Smooth muscle cell (in vitro differentiated cells): Measurements from ENCODE around the gene DDO. TPM values are rescaled to one million over a fixed set of nuclear protein-coding genes. Genes with fewer than 3 reads are reported as not detected.
A peak's percentile ranks its signal among the peaks of the same experiment; 100 is the strongest.

Experiments
- DNase-seq: peaks from one replicate; lab custom pipeline; 2025; ENCODE audit not compliant: unreplicated experiment; lab: John Stamatoyannopoulos, UW
- H2AFZ ChIP-seq: fragments of 200-600 bp; sonication (generic); 2 replicates; pipeline ENCODE4 v1.6.0; 2016; ENCODE audit warnings: antibody characterized with exemption, low read depth, mild to moderate bottlenecking
- H3F3A ChIP-seq: fragments of 200-600 bp; sonication (generic); 2 replicates; pipeline ENCODE4 v1.6.0; 2017; ENCODE audit warnings: antibody characterized with exemption, low read depth
- H3K27ac ChIP-seq: fragments of 200-600 bp; sonication (generic); 2 replicates; pipeline ENCODE4 v1.5.1; 2016; ENCODE audit warnings: low read depth, mild to moderate bottlenecking
- H3K27me3 ChIP-seq: fragments of 200-600 bp; sonication (generic); 2 replicates; pipeline ENCODE4 v1.6.1; 2016; ENCODE audit warnings: low read depth, mild to moderate bottlenecking
- H3K36me3 ChIP-seq: fragments of 200-600 bp; sonication (generic); 2 replicates; pipeline ENCODE4 v1.5.1; 2016; ENCODE audit warnings: low read depth
- H3K4me1 ChIP-seq: fragments of 200-600 bp; sonication (generic); 2 replicates; pipeline ENCODE4 v1.5.1; 2016; ENCODE audit warnings: low read depth
- H3K4me2 ChIP-seq: fragments of 200-600 bp; sonication (generic); 2 replicates; pipeline ENCODE4 v1.6.0; 2016; ENCODE audit warnings: mild to moderate bottlenecking
- H3K4me3 ChIP-seq: fragments of 200-600 bp; sonication (generic); 2 replicates; pipeline ENCODE4 v1.5.1; 2016; ENCODE audit warnings: mild to moderate bottlenecking
- H3K79me2 ChIP-seq: fragments of 200-600 bp; sonication (generic); 2 replicates; pipeline ENCODE4 v1.6.0; 2016; ENCODE audit warnings: low read depth, mild to moderate bottlenecking
- H3K9ac ChIP-seq: fragments of 200-600 bp; sonication (generic); 2 replicates; pipeline ENCODE4 v1.6.0; 2016; ENCODE audit warnings: low read depth
- H3K9me3 ChIP-seq: fragments of 200-600 bp; sonication (generic); replicated peaks from 2 replicates; pipeline ENCODE4 v1.5.1; 2016; ENCODE audit warnings: low read depth
- H4K20me1 ChIP-seq: fragments of 200-600 bp; sonication (generic); 2 replicates; pipeline ENCODE4 v1.6.0; 2016; ENCODE audit warnings: low read depth
- CTCF ChIP-seq: fragments of 200-600 bp; sonication (generic); IDR thresholded peaks from 2 replicates; pipeline ENCODE4 v1.5.1; 2017; ENCODE audit warnings: borderline replicate concordance, mild to moderate bottlenecking, antibody characterized with exemption; ENCODE audit not compliant: insufficient read depth, poor library complexity, severe bottlenecking
- WGBS: methylation state at CpG from one replicate; pipeline ENCODE4 v1.1.7; 2016; ENCODE audit warnings: low lambda C conversion rate; 5-methylcytosine and 5-hydroxymethylcytosine counted together
- polyA plus RNA-seq: library from polyadenylated mRNA; unstranded; fragments of >200 nt; fragmentation: Nextera tagmentation; extraction: Ambion mirVana; gene quantifications from 2 replicates; pipeline ENCODE4 v1.2.1, GENCODE V29; 2016
- total RNA-seq: library from RNA; depleted of rRNA; stranded (reverse); fragments of >200 nt; gene quantifications from 2 replicates; pipeline ENCODE4 v1.2.3, GENCODE V29; 2014

Gene DDO
- total and polyA plus RNA-seq, 2 experiments from 2014 or later: not detected

DNA sequence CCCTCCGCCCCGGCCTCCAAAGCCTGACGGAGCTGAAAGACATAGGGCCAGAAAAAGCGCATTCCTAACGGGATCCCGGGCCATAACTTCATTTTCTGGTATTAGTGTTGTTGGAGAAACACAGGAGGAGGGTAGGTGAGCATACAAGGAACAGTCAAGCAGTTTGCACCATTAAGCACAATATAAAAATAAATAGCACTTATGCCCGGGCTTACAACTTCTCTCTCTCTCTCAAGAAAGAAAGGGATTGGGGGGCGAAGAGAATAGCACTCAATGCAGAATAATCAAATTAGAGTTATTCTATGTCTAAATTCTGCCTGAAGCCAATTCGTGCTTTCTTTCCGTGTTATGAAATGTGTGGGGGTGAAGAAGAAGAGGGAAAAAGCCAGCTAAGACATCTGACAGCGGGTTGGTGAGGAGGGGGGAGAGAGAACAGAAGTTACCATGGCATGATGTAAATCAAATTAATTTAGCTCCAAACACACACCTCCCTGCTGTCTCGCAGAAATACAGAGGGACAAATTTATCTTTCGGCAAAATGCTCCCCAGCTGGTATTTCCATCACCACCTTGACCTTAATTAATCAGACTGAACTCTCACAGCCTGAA is 56.7 kb downstream of the DDO start:
- peak overlapping the region; percentile 99 for H3K4me2 ChIP-seq
- H3K79me2 ChIP-seq: no peaks in the 10 kb centered on the region
- no peak for DNase-seq
- H3K27ac ChIP-seq: no peak overlapping the region
- no peaks in the 10 kb centered on the region for H4K20me1 ChIP-seq
- H3K4me1 ChIP-seq: peaks cover 50% of the 10 kb centered on the region
- H3K9me3 ChIP-seq: no peaks in the 10 kb centered on the region
- no peak for TF ChIP-seq CTCF
- H2AFZ ChIP-seq: peak overlapping the region; percentile 90
- peak overlapping the region; percentile 71 for H3K4me3 ChIP-seq
- 54% methylated on average over 13 of the region's 13 CpGs for WGBS
- no peaks in the 10 kb centered on the region for H3F3A ChIP-seq
- peaks cover 25% of the 10 kb centered on the region for H3K27me3 ChIP-seq
- H3K36me3 ChIP-seq: no peaks in the 10 kb centered on the region
- H3K9ac ChIP-seq: no peak overlapping the region

GRCh38 chr6:110357664-110358552 is 57.5 kb downstream of the DDO start, which contains the start of gene METTL24:
Gene METTL24 (minus strand): TSS chr6:110358349. CDS start chr6:110358272, 77 bp downstream.
- no peaks in the 10 kb centered on the region for H3K79me2 ChIP-seq
- H3K27ac ChIP-seq: no peak within 1 kb of the TSS
- no peaks in the 10 kb centered on the region for H3K9me3 ChIP-seq
- H3K27me3 ChIP-seq: peaks cover 25% of the 10 kb centered on the region
- no peak for TF ChIP-seq CTCF
- peak within 1 kb of the TSS; percentile 94 for H2AFZ ChIP-seq
- no peaks in the 10 kb centered on the region for H4K20me1 ChIP-seq
- H3F3A ChIP-seq: no peaks in the 10 kb centered on the region
- peaks cover 56% of the 10 kb centered on the region for H3K4me1 ChIP-seq
- WGBS: 2% methylated on average over 71 of the region's 107 CpGs
- H3K36me3 ChIP-seq: no peaks in the 10 kb centered on the region
- H3K4me3 ChIP-seq: peak within 1 kb of the TSS; percentile 71
- H3K9ac ChIP-seq: no peak within 1 kb of the TSS
- H3K4me2 ChIP-seq: peak within 1 kb of the TSS; percentile 99
- no peak for DNase-seq

DNA sequence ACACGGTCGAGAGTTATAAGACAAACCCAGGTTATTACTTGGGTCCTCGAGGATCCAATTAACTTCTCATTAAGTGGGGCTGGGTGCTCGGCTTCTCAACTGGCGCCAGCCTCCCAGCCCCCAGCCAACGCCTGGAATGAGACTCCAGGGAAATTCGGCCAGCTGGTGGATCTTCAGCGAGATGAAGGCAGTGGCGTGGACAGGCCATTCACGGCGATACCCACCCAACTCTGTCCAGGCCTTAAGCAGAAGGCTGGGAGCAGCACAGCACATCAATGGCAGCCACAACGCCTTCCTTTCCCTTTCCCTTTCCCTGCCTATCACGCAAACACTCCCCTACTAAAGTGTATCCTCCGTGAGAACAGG is 58.1 kb downstream of the DDO start:
- 53% methylated on average over 14 of the region's 14 CpGs for WGBS
- TF ChIP-seq CTCF: no peak
- peak overlapping the region; percentile 94 for H2AFZ ChIP-seq
- H3K4me1 ChIP-seq: peaks cover 63% of the 10 kb centered on the region
- no peaks in the 10 kb centered on the region for H3K36me3 ChIP-seq
- no peaks in the 10 kb centered on the region for H3K79me2 ChIP-seq
- no peaks in the 10 kb centered on the region for H3K9me3 ChIP-seq
- peak overlapping the region; percentile 71 for H3K4me3 ChIP-seq
- no peak for DNase-seq
- H4K20me1 ChIP-seq: no peaks in the 10 kb centered on the region
- no peaks in the 10 kb centered on the region for H3F3A ChIP-seq
- H3K27me3 ChIP-seq: peaks cover 25% of the 10 kb centered on the region
- no peak overlapping the region for H3K27ac ChIP-seq
- H3K4me2 ChIP-seq: peak overlapping the region; percentile 99
- H3K9ac ChIP-seq: no peak overlapping the region
